HepG2 (cell line): ENCODE data around the gene HES2. TPM values are rescaled to one million over a fixed set of nuclear protein-coding genes. Genes with fewer than 3 reads are reported as not detected.

Experiments
- ATAC-seq: fragments of 200-7000 bp; cut with Tn5 transposase; 3 replicates; pipeline ENCODE4 v1.9.1; 2020; ENCODE audit warnings: mild to moderate bottlenecking, moderate library complexity
- BruUV-seq: library from RNA; stranded (reverse); fragments of 400-500 nt; replicated peaks from 2 replicates; lab custom pipeline; 2021; lab: Mats Ljungman, UMichigan
- CTCF ChIA-PET: fragments of 300-600 bp; formaldehyde crosslinking; extraction: SDS; loops from one replicate; lab custom pipeline; 2021; ENCODE audit warnings: low total read pairs, inconsistent platforms, low intra/inter-chr PET ratio; lab: Yijun Ruan, JAX
- POLR2A ChIA-PET: fragments of 350-600 bp; sonication (Branson Sonifier 250); formaldehyde crosslinking; loops from one replicate; lab custom pipeline; 2020; ENCODE audit warnings: antibody characterized with exemption, inconsistent platforms; lab: Yijun Ruan, JAX
- DNase-seq: peaks from one replicate; pipeline ENCODE4 v3.0.0-alpha.2; 2015; ENCODE audit warnings: low spot score
- FAIRE-seq: peaks from 3 replicates; lab custom pipeline; 2011; peaks lifted over from hg19 to GRCh38; lab: Jason Lieb, UNC
- H2AFZ ChIP-seq: one replicate; pipeline ENCODE4 v1.6.1; 2011; ENCODE audit warnings: low read length, inconsistent platforms
- H3K27ac ChIP-seq: fragments of 300-600 bp; 3 replicates; pipeline ENCODE4 v1.8.0; 2011; ENCODE audit warnings: mixed run types, mild to moderate bottlenecking, mixed read lengths, low read length, inconsistent platforms; ENCODE audit not compliant: insufficient read depth; ENCODE audit errors: extremely low read length
- H3K27me3 ChIP-seq, 2 experiments: fragments of 200-600 bp in 1 of 2; 2 replicates in 1 of 2; 3 replicates in 1 of 2; pipeline versions ENCODE4 v1.6.0 to v1.8.0; 2011; ENCODE audit warnings: low read length in 2 of 2, mild to moderate bottlenecking in 2 of 2, moderate library complexity in 2 of 2, inconsistent platforms in 1 of 2; ENCODE audit not compliant: insufficient read depth in 2 of 2, control insufficient read depth in 1 of 2
- H3K36me3 ChIP-seq, 2 experiments: fragments of 200-600 bp in 1 of 2; replicated peaks in 1 of 2; 2 replicates in 1 of 2; 3 replicates in 1 of 2; pipeline versions ENCODE4 v1.5.1 to v1.8.0; 2011; ENCODE audit warnings: low read length in 2 of 2, inconsistent platforms in 1 of 2; ENCODE audit not compliant: insufficient read depth in 2 of 2, control insufficient read depth in 1 of 2
- H3K4me1 ChIP-seq: 2 replicates; pipeline ENCODE4 v1.5.1; 2012; ENCODE audit warnings: low read length, inconsistent platforms; ENCODE audit not compliant: insufficient read depth
- H3K4me2 ChIP-seq: 2 replicates; pipeline ENCODE4 v1.6.0; 2011; ENCODE audit warnings: low read depth, low read length, inconsistent platforms
- H3K4me3 ChIP-seq, 3 experiments: fragments of 200-600 bp in 1 of 3; sonication (generic), shearing (Covaris generic) in 1 of 3; replicated peaks in 1 of 3; 2 replicates each; pipeline ENCODE4 v1.5.1; 2011 to 2016; ENCODE audit warnings: low read length in 3 of 3, inconsistent platforms in 2 of 3, low read depth in 2 of 3, mild to moderate bottlenecking in 2 of 3, control low read depth in 1 of 3, mixed read lengths in 1 of 3; ENCODE audit not compliant: insufficient read depth in 1 of 3
- H3K79me2 ChIP-seq: one replicate; pipeline ENCODE4 v1.6.1; 2011; ENCODE audit warnings: low read length, inconsistent platforms; ENCODE audit not compliant: insufficient read depth
- H3K9ac ChIP-seq: 2 replicates; pipeline ENCODE4 v1.6.0; 2011; ENCODE audit warnings: mild to moderate bottlenecking, low read depth, low read length, inconsistent platforms; ENCODE audit not compliant: insufficient read depth
- H3K9me3 ChIP-seq: 2 replicates; pipeline ENCODE4 v1.5.1; 2012; ENCODE audit warnings: mild to moderate bottlenecking, low read length
- H4K20me1 ChIP-seq: 2 replicates; pipeline ENCODE4 v1.6.0; 2011; ENCODE audit warnings: inconsistent platforms, mild to moderate bottlenecking, low read length, moderate library complexity; ENCODE audit not compliant: insufficient read depth
- CBX1 ChIP-seq: IDR thresholded peaks from one replicate; pipeline ENCODE4 v1.6.1; 2016; ENCODE audit warnings: antibody characterized with exemption, low read depth
- CEBPB ChIP-seq: IDR thresholded peaks from 2 replicates; pipeline ENCODE4 v1.6.1; 2011; ENCODE audit warnings: low read depth, low read length, improper control_type of control experiment, borderline replicate concordance
- ELF3 ChIP-seq: IDR thresholded peaks from 2 replicates; pipeline ENCODE4 v1.6.1; 2016; ENCODE audit warnings: missing genetic modification reagents, missing compliant biosample characterization
- GFI1 ChIP-seq: sonication (generic); formaldehyde crosslinking; IDR thresholded peaks from 2 replicates; pipeline ENCODE4 v1.5.0; 2020; ENCODE audit warnings: missing genetic modification reagents, mild to moderate bottlenecking, borderline replicate concordance
- KDM3A ChIP-seq: IDR thresholded peaks from 2 replicates; pipeline ENCODE4 v1.6.1; 2018; ENCODE audit warnings: low read depth, missing compliant biosample characterization
- POLR2A ChIP-seq, 2 experiments: IDR thresholded peaks; 2 replicates each; pipeline ENCODE4 v1.6.1; 2011; ENCODE audit warnings: low read depth in 2 of 2, low read length in 2 of 2, mild to moderate bottlenecking in 1 of 2, moderate library complexity in 1 of 2; ENCODE audit not compliant: insufficient read depth in 1 of 2
- PRDM4 ChIP-seq: sonication (generic); formaldehyde crosslinking; IDR thresholded peaks from 2 replicates; pipeline ENCODE4 v1.9.0; 2021; ENCODE audit warnings: missing genetic modification reagents, borderline replicate concordance
- RFX3 ChIP-seq: IDR thresholded peaks from 2 replicates; pipeline ENCODE4 v1.6.1; 2016; ENCODE audit warnings: missing biosample characterization, missing genetic modification reagents
- TEAD3 ChIP-seq: optimal IDR thresholded peaks from 2 replicates; pipeline ENCODE3; 2016; ENCODE audit warnings: borderline replicate concordance
- TOE1 ChIP-seq: sonication (generic); formaldehyde crosslinking; IDR thresholded peaks from 2 replicates; pipeline ENCODE4 v1.4.0; 2020; ENCODE audit warnings: mild to moderate bottlenecking, missing genetic modification reagents
- TP53 ChIP-seq: sonication (generic); formaldehyde crosslinking; conservative IDR thresholded peaks from 2 replicates; pipeline ENCODE4 v1.4.0; 2020; ENCODE audit warnings: missing genetic modification reagents
- ZNF333 ChIP-seq: sonication (generic); formaldehyde crosslinking; IDR thresholded peaks from 2 replicates; pipeline ENCODE4 v1.4.0; 2020; ENCODE audit warnings: mild to moderate bottlenecking, missing genetic modification reagents, borderline replicate concordance
- ZNF431 ChIP-seq: sonication (generic); formaldehyde crosslinking; IDR thresholded peaks from 2 replicates; pipeline ENCODE4 v1.9.0; 2022; ENCODE audit warnings: missing genetic modification reagents, low read depth, mild to moderate bottlenecking, borderline replicate concordance
- ZNF550 ChIP-seq: sonication (generic); formaldehyde crosslinking; IDR thresholded peaks from 2 replicates; pipeline ENCODE4 v1.4.0; 2020; ENCODE audit warnings: mild to moderate bottlenecking, missing genetic modification reagents, borderline replicate concordance
- ZSCAN9 ChIP-seq: IDR thresholded peaks from 2 replicates; pipeline ENCODE4 v1.6.1; 2016; ENCODE audit warnings: borderline replicate concordance
- WGBS: methylation state at CpG from one replicate; pipeline ENCODE4 v1.1.6; 2017; ENCODE audit warnings: low lambda C conversion rate; 5-methylcytosine and 5-hydroxymethylcytosine counted together
- in situ Hi-C: cut with HindIII; loops from 2 replicates; pipeline ENCODE4 v1.10.0; 2017; ENCODE audit warnings: low pct_unique_long_range_greater_than_20kb; ENCODE audit not compliant: extremely low pct_ligation_motif_present
- intact Hi-C: fragments of 100-400 bp; cut with micrococcal nuclease; formaldehyde crosslinking; loops from one replicate; pipeline ENCODE4 v1.10.0; 2022; ENCODE audit not compliant: unreplicated experiment
- polyA plus RNA-seq, 8 experiments: library from polyadenylated mRNA; depleted of rRNA in 3 of 8; stranded (reverse) in 7 of 8; unstranded in 1 of 8; fragments of >200 nt; fragmentation: Illumina TruSeq in 4 of 8; extraction: Trizol in 4 of 8; gene quantifications; 2 replicates each; pipeline versions ENCODE4 v1.2.1 to v1.2.3, GENCODE V29; 2011 to 2016; ENCODE audit warnings: low read depth in 4 of 8, missing spikeins in 1 of 8, mixed read lengths in 1 of 8; ENCODE audit not compliant: insufficient read depth in 1 of 8
- total RNA-seq, 5 experiments: library from RNA; depleted of rRNA; stranded (reverse); fragments of >200 nt; fragmentation: Illumina TruSeq; extraction: Trizol; gene quantifications; 2 replicates each; pipeline ENCODE4 v1.2.3, GENCODE V29; 2016; ENCODE audit warnings: low read depth in 1 of 5
- TF ChIP-seq, protein P1 (sequence below): sonication (generic); formaldehyde crosslinking; IDR thresholded peaks from 2 replicates; pipeline ENCODE4 v1.8.1; 2023; ENCODE audit warnings: mild to moderate bottlenecking, missing genetic modification reagents

The HES2 gene
- total and polyA plus RNA-seq, 2 of the 13 experiments (the other 11 are each of a cell fraction or from before 2014, with no cell fraction given), result 0.11 to 0.17 TPM

DNA sequence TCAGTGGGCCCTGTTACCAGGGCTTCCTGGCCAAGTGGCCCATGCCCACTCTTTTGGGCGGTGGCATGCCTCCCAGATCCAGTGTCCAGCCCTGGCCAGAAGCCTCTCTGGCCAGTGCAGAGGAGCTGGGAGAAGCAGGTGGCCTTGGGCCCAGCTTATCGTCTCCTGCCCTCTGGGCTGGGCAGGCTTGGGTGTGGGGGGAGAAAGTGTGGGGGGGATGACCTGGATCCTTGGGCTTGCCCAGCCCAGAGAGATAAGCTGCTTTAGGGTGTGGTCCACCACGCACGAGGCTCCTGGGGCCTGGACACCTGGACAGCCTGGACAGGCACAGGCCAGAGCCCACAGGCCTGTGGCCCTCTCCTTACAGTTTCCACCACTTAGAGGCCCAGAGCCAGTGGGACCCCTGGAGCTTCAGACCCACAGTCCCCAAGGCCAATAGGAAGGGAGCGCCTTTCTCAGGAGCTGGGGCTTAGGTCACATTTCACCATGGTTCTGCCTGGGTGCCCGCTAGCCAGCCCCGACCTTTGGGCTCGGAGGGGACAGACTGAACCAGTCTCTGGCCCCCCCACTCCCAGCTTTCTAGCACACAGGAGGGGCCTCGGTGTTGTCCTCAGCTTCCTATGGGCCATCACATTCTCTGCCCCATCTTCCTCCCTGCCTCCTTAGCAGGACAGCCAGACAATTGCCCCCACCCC, 6.7 kb upstream of the HES2 start:
- no peaks in the 10 kb centered on the region for H3K36me3 ChIP-seq
- no peaks in the 10 kb centered on the region for H3K79me2 ChIP-seq
- ChIA-PET POLR2A (no interaction called here), CTCF (no interaction called here)
- no peaks in the 10 kb centered on the region; the same call in 1 of the 2 replicates for H4K20me1 ChIP-seq
- TF ChIP-seq ZNF333 (CRISPR knock-in tag) (no peak), ZNF550 (CRISPR knock-in tag) (no peak), CBX1 (no peak)
- ATAC-seq (no peak), FAIRE-seq (no peak), DNase-seq (no peak)
- intact Hi-C loops, result no loop called here
- no peak overlapping the region for H3K9ac ChIP-seq
- in situ Hi-C loops, result no loop called here
- no peaks in the 10 kb centered on the region for H3K9me3 ChIP-seq
- no peak overlapping the region for H3K27ac ChIP-seq
- no peak overlapping the region for H3K4me2 ChIP-seq
- BruUV-seq, result no TSS peak
- 17% methylated on average over 7 of the region's 9 CpGs for WGBS
- H3K4me3 ChIP-seq, result no peak overlapping the region
- peaks cover 37 to 77% of the 10 kb centered on the region in 2 experiments for H3K27me3 ChIP-seq
- H2AFZ ChIP-seq, result no peak overlapping the region
- H3K4me1 ChIP-seq, result peaks cover 34% of the 10 kb centered on the region

- WGBS, result 35% methylated on average over 4 of the region's 6 CpGs
- ATAC-seq, result no peak
- BruUV-seq, result no TSS peak
- TF ChIP-seq ZNF431 (CRISPR knock-in tag) (no peak), TP53 (CRISPR knock-in tag) (no peak), GFI1 (CRISPR knock-in tag) (no peak), KDM3A (CRISPR knock-in tag) (no peak), ZSCAN9 (CRISPR knock-in tag) (no peak), RFX3 (no peak), TEAD3 (CRISPR knock-in tag) (no peak), TOE1 (no peak), PRDM4 (no peak), CEBPB (no peak), POLR2A (IDR thresholded peaks at IDR 0.05; ENCODE audit: insufficient read depth in 1 of 2, low read depth in 2 of 2, low read length in 2 of 2) (no peak), ELF3 (CRISPR knock-in tag) (no peak)
- TF ChIP-seq, protein P1, sequence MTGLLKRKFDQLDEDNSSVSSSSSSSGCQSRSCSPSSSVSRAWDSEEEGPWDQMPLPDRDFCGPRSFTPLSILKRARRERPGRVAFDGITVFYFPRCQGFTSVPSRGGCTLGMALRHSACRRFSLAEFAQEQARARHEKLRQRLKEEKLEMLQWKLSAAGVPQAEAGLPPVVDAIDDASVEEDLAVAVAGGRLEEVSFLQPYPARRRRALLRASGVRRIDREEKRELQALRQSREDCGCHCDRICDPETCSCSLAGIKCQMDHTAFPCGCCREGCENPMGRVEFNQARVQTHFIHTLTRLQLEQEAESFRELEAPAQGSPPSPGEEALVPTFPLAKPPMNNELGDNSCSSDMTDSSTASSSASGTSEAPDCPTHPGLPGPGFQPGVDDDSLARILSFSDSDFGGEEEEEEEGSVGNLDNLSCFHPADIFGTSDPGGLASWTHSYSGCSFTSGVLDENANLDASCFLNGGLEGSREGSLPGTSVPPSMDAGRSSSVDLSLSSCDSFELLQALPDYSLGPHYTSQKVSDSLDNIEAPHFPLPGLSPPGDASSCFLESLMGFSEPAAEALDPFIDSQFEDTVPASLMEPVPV (CRISPR knock-in tag), result no peak
Observed at GRCh38 chr1:6425658-6426057, 5.9 kb upstream of the HES2 start.

More at GRCh38 chr1:6425658-6426057, 5.9 kb upstream of the HES2 start:
- DNase-seq (no peak), FAIRE-seq (no peak)
- Histone ChIP-seq H3K36me3 (no peaks in the 10 kb centered on the region), H3K4me1 (peaks cover 34% of the 10 kb centered on the region), H3K9me3 (no peaks in the 10 kb centered on the region), H3K27ac (no peak overlapping the region), H3K9ac (no peak overlapping the region), H2AFZ (no peak overlapping the region), H4K20me1 (no peaks in the 10 kb centered on the region; the same call in 1 of the 2 replicates), H3K4me3 (no peak overlapping the region), H3K79me2 (no peaks in the 10 kb centered on the region), H3K4me2 (no peak overlapping the region), H3K27me3 (peaks cover 35 to 80% of the 10 kb centered on the region in 2 experiments)
- ChIA-PET CTCF (no interaction called here), POLR2A (no interaction called here)
- in situ Hi-C loops, result no loop called here
- intact Hi-C loops, result no loop called here
